Activated CD4-positive, alpha-beta T cell treated with anti-CD3 and anti-CD28 coated beads, Interleukin-2, amount 50 U/mL, for 48 hours (primary cell): ENCODE data around the gene PTPN3.

Source experiments
- DNase-seq, 2 experiments: peaks; one replicate each; pipeline ENCODE4 v3.0.0-alpha.2; 2020

PTPN3 gene

DNA sequence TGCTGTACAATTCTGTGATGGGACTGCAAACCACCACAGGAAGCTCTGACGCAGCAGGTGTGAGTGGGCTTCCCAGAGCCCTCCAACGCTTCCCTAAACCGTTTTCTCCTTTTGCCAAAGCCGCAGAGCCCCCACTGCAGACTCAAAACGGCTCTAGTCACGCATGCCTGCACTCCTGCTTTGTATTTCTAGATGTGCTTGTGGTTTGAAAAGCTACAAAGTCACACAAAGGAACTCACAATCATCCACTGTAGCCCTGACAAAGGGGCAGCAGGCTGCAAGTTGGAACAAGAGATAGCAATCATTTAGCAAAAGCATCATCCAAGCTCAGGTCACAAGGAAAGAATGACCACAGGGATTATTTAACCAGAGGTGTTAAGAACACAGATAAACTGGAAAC lies 79.3 kb downstream of the PTPN3 start:
- peak in 1 of 2 experiments; percentile 12 for DNase-seq

DNA sequence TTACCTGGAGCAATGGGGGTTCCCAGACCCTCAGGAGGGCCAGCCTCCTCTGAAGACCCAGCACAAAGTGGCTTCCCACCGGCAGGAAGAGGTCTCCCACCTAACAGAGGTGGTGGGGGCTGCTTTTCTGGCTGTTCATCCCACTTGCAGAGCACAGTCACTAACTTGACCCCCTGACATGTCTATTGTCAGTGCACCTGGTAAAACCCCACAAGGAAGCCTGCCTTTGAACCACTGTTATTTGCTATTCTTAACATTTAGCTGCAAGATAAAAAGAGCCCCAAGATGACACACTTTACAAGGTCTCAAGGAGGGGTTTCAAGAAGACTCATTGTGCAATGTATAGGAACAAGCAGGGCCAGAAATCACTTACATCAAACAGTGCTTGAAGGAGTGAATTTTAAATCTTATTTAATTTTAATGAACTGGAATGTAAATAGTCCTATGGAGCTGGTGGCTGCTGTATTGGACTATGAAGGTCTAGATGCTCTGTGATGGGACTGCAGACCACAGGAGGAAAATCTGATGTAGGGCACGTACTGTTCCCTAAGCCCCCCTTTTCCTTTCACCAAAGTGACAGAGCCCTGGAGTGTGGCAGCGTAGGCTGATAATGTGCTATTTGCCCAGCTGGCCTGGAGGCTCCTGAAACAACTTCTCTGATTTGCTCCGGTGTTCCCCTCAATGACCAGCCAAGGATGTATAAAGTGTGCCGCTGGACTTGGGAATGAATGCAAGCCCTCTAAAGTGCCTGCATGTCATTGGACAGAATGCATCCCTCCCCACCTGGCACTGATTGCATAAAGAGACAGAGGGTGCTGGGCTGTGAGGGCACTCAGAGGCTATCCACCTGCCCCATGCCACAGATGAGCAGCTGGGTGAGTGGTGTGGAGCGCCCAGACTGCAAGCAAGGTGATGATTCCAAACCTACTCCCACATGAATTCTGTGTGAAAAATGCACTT lies 80.2 kb downstream of the PTPN3 start:
- DNase-seq = no peak

- DNase-seq = no peak
Measured at GRCh38 chr9:109417054-109417453, 81.1 kb downstream of the PTPN3 start.

DNA sequence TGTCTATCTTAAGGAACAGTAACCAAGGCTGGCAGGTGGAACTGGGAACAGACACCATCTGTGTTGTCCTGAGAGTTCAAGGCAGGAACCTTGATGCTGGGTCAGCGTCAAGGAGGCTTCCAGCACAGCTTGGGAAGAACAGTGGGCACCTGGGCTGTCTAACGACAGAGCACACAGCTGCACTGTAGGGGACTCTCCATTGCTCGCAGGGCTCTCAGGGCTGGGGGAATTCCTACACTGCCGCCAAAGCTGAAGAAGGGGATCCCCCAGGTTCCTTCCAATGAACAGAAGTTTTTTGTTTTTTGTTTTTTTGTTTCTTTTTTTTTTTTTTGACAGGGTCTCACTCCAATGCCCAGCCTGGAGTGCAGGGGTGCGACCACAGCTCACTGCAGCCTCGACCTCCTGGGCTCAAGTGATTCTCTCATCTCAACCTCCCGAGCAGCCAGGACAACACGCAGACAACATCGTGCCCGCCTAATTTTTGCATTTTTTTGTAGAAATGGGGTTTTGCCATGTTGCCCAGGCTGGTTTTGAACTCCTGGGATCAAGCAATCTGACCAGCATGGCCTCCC lies 81.9 kb downstream of the PTPN3 start:
- DNase-seq = peak in 1 of 2 experiments; percentile 32

GRCh38 chr9:109414125-109414785 lies 83.9 kb downstream of the PTPN3 start:
- no peak for DNase-seq

DNA sequence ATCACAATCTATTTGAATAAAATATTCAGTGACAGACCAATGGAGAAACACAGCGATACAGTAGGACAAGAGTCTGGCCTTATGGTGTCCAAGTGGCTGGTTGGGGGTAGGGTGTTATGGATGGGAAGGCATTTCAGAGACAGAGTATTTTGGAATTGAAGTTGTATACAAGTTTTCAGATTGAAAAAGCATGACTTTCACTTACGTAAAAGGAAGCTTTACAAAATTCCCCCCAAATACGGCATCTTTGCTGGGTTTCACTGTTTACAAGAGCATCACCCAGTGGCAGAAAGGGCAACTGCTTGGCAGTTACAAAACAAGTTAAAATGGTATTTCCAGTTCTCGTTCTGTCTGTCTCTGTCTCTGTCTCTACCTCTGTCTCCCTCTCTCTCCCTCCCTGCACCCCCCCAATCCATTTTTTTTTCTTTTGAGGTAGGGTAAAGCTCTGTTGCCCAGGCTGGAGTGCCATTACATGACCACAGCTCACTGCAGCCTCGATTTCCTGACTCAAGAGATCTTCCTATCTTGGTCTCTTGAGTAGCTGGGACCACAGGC lies 86.2 kb downstream of the PTPN3 start:
- peak; percentile 25 to 38 for DNase-seq

GRCh38 chr9:109411069-109411761 lies 86.9 kb downstream of the PTPN3 start:
- peak; percentile 18 to 45 for DNase-seq

DNA sequence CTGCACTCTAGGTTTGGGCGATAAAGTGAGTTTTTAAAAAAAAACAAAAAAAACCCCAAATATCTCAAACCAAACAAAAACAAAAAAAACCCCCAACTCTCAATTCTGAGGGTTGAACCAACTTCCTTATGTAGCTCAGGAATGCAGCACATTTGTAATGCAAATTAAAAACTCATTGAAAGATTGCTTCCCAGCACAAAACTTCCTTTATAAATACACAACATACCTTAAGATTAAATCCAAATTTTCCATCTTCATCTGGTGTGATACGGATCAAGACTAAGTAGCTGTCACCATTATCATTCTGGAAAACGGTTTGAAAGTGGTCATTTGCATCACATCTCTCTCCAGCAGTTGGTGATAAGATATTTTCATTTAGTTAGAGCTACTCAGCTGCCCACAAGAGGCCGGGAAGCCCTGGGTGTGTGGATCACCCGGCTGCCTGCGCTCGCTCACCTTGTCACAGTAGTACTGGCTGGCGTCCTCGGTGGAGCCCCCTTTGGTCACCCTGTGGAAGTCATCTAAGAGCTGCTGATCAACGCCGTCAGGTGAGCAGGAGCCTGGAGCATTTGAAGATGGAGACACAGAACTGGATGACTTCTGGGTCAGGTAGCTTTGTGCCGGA lies 88.2 kb downstream of the PTPN3 start:
- DNase-seq = peak in 1 of 2 experiments; percentile 21

DNA sequence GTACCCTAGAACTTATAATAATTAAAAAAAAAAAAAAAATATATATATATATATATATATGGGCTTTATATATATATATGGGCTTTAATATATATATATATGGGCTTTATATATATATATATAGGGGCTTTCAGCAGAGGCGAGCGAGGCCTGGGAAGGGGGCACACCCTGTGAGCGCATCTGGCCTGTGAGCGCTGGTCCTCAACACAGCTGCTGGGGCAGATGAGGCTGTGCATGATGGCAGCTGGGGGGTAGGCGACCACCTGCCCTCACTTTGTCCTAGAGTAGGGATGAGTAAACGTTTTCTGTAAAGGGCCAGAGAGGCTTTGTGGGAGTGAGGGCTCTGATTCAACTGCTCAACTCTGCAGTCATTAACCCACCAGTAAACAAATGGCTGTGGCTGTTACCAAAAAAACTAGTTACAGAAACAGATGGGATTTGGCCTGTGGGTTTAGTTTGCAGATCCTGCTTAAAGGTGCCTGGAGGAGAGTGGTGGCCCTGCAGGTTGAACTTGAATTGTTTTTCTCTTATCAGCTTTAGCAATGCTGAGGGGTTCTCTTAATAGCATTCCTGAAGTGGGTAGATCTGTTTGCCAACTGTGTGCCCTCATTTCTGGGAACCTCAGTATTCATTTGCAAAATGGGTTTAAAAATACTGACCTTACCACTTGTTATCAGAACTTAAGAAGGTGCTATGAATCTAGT lies 89.2 kb downstream of the PTPN3 start:
- DNase-seq = no peak

GRCh38 chr9:109403766-109404320 lies 94.3 kb downstream of the PTPN3 start:
- no peak for DNase-seq

GRCh38 chr9:109403116-109403515 lies 95.0 kb downstream of the PTPN3 start:
- no peak for DNase-seq

GRCh38 chr9:109401990-109402318 lies 96.2 kb downstream of the PTPN3 start:
- no peak for DNase-seq

DNA sequence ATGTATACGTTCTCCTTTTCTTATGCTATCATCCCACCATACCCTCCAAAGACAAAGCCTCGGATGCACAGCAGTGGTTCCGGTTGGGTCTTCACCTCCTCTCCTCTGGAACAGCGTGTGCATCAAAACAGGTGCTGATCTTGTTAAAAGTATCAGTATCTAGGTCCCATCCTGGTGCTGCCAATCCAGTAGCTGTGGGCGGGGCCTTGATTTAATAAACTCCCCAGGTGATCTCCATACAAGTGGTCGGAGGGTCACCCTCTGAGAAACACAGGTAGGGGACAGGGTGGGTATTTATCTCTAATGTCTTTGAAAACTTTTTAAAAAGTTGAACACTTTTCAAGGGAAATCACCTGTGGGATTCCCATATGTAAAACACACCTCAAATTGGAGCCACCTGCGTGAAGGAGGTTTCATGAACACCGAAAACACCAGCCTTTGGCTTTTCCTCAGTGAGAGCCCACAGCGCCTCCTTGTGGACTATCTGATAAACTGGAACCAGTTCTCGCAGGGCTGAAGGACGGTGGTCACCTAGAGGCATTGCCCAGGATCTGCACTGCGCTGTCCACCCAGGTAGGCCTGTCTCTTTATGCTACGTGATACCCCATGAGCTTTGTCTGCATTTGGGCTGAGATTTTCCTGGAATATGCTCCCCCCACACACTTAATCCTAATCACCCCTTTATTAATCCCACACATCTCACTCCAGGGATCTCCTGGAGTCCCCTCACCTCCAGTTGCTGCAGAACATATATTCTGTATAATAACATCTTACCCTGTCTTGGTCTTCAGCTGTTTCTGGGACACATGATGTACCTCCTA lies 96.7 kb downstream of the PTPN3 start:
- DNase-seq = peak; percentile 53 to 62

GRCh38 chr9:109399258-109399767 lies 98.8 kb downstream of the PTPN3 start:
- DNase-seq = peak; percentile 21 to 26

DNA sequence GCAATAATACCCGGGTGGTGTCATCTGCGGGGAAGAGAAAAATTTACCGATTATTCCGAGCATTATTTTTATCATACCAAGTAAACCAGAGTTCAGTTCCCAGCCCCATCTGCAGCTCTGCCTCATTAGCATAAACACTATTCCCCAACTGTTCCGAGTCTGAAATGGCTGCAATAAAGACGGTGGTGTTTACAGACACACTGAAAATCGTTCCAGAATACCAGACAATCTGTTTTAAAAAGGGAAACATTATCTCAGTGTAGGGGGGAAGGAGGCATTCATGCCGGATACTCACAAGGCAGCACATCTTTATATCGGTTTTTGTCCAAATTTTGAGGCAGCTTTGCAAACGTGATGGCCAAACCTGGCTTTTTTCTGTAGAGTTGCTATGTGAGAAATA lies 106.9 kb downstream of the PTPN3 start:
- no peak for DNase-seq

GRCh38 chr9:109387856-109388255 lies 110.3 kb downstream of the PTPN3 start:
- no peak for DNase-seq

DNA sequence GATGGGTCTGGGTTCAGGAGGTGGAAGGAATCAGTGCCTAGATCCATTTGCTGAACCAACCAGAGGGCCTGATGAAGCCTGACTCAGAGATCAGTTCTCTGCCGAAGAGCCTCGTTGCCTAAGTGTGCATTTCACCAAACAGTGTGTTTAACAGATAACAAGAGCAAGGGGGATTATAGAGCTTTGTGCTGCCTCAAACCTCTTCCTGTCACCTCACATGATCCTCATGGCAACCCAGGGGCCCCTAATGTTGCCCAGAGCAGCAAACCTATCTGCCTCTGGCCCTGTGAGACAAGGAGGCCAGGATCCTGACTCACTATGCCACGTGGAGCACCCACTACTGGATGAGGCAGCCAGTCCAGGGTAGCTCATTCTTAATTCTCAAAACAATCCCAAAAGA lies 110.9 kb downstream of the PTPN3 start:
- no peak for DNase-seq

DNA sequence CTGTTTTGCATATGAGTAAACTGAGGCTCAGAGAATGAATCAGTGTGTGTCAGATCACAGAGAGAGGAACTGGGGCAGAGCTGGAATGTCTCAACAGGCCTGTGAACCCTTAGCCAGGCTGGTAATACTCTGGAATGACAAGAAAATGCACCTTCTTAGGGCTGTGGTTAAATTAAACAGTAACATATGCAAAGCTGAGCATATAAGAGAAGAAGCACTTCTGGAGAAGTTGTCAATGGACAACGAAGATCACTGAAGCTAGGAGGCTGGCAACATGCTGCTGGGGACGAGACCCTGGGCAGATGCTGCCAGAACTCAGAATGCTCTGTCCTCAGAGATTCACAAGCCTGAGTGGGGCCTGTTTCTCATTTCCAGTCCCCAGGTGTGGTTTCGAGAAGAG lies 112.6 kb downstream of the PTPN3 start:
- no peak for DNase-seq

DNA sequence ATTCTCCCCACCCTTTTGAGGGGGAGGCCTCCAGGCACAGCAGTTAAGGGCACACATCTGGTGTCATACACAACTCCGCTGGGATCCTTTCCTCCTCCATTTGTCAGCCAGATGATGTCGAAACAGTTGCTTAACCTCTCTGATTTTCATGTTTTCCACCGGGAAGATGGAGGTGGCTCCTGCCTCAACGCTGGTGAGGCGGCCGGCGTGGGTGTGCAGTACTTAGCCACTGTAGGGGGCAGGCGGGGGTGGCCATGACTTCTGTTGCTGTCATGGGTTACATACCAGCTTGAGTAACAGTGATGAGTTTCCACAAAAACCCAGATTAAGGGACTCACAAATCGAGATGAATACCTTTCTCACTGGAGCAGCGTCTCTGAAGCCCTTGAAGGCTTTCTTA lies 114.2 kb downstream of the PTPN3 start:
- no peak for DNase-seq

GRCh38 chr9:109383356-109383755 lies 114.8 kb downstream of the PTPN3 start:
- DNase-seq = no peak
